ENCODE data around the gene MRRF.

MRRF gene

DNA sequence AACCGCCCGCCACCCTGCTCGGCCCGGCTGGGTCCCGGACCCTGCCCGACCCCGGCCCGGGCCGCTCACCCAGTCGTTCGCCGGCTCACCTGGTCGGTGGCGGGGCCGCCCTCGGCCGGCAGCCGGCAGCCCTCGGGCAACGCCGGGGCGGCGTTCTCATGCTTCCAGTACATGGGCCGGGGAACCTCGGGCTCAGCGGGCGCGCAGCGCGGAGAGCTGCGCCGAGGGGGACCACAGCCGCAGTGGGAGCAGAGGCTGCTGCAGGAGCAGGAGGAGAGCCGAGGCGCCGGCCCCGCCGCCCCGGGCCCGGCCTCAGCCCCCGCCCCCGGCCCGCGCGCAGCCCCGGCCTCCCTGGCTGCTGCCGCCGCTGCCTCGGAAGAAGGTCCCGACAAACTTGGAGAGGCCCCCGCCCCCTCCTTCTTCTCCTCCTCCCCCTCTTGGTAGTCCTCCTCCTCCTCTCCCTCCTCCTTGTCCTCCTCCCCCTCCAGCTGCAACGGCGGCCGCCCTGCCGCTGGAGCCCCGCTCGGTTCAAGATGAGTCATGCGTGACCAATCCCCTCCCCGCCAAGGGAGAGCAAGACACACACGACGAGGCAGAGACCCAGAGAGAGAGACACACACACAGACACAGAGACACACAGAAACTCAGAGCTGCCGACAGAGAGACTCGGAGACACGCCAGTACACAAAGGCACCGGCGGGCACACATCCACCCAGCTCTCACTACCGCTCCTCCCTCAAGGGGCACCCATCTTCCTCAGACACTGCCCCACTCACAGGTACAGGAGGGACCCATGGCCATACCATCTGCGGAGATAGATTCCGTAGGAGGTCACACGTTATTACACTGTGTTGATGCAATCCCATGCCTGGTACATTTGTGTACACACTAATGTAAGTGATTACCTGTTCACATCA is 35.9 kb upstream of the MRRF start, which contains the start of gene LHX6:
LHX6 (minus strand) TSS at position 390 of the 917 bp plus-strand sequence; CDS start at position 173, 217 bp downstream.
- no peak for DNase-seq (ENCODE audit: low read depth)

DNA sequence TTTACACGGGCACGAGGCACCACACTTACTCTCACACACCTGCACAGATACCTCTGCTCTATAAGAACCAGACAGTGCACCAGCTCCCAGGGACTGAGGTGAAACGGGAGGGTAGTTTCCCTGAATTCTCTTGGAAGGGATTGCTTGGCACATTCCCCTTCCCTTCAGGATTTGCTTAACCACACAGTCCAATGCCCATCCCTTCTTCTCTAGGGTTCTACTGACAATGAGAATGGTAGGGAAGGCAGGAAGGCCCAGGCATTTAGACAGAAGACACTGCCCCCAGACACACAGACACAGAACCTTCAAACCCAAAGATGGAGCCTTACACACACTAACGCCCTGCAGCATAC is 35.2 kb upstream of the MRRF start:
- no peak for DNase-seq (ENCODE audit: low read depth)

DNA sequence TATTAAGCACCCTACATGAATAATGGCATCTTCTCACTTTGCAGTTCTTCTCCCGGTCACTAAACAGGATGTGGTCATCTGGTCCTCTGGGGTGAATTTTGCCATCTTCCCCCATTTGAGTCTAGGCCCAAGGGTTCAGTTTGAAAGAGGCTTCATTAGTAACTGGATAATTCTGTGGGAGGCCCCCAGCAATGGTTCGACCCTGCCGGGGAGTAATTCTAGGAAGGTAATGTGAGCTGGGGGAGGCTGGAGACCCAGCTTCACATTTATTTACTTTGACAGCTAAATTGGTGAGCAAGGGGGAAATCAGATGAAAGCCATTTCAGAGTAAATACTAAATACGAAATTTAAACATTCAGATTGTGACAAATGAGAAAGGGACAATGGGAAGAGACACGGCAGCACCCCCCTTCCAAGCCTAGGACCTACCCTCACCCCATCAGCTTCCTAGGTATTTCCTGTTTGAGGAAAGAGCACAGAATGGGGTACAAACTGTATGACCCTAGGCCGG is 31.8 kb upstream of the MRRF start:
- no peak for DNase-seq (ENCODE audit: low read depth)

DNA sequence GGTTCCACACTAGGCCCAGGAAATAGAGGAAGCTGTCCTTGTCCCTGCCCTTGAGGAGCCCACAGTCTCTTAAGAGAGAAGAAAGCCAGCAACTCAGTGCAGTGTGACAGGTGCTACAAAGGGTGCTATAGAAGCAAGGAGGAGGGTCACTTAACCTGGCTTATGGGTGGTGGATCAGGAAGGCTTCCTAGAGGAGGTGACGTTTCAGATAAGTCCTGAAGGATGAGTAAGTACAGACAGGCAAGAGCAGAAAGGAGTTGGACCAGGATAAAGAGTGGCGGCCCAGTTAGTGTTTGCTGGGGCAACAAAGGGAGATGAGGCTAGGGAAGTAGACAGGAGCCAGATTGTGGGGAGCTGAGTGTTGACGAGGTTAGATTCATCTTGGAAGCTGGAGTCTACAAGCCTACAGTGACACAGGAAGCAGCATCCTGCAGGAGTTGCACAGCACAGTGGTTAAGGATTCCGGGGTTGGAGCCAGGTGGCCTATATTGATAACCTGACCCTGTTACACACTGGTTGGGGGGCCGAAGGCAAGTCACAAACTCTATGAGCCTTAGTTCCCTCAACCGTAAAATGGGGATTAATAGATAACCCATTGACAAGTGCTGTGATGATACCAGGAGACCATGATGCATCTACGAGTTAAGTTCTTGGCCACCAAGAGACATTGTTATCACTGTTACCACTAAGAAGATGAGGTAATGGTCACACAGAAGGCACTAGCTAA is 30.5 kb upstream of the MRRF start:
- DNase-seq (ENCODE audit: low read depth) = no peak

DNA sequence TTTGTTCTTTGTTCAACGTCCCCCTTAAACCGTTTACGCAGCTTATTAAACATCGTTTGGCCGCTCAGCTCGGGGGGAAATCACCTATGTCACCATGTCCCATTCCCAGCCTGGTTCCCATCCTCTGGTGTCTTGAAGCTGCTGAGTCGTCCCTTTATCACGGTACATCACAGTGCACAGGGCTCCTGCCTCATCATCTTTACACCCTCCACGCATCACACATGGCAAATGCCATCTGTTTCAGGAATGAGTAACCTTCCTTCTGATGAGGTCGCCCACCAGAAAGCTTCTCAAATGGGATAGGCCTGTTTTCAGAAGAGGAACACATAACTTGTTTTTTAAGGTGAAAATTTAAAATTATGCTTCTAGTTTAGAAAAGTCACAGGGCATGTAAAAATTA is 28.0 kb upstream of the MRRF start:
- DNase-seq (ENCODE audit: low read depth) = no peak

DNA sequence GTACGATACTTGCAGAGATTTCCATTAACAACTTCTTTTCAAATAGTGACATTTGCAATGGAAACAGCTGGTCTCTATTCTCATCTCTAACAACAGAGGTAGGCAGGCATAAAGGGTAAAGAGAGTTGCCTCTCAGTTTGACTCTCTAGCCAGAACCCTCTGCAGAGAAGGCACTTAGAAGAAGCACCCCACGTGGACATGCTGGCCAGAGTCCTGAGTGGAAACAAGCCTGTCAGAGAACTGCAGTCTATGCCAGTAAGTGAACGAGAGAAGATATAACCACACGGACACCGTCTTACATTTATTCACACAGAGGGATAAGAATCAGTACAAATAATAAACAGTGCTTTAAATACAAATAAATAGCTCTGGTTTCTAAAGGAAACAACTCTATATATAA is 25.0 kb upstream of the MRRF start:
- no peak for DNase-seq (ENCODE audit: low read depth)

DNA sequence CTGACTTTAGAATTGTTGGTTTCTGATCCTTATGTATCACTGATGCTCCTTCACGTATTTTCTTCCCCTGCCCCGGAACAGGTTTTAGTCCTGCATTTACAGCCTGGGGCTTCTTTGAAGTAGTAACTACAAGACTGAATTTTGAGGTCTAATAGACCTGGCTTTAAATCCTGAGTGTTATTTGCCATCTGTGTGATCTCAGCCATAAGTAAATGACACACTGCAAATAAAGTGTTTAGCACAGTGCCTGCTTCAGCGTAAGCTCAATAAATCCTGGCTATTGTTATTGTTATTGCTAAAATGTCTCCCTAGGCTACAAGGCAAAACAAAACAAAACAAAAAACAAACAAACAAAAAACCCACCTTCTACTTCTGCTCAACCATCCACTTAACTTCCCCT is 20.3 kb upstream of the MRRF start:
- DNase-seq (ENCODE audit: low read depth) = no peak

DNA sequence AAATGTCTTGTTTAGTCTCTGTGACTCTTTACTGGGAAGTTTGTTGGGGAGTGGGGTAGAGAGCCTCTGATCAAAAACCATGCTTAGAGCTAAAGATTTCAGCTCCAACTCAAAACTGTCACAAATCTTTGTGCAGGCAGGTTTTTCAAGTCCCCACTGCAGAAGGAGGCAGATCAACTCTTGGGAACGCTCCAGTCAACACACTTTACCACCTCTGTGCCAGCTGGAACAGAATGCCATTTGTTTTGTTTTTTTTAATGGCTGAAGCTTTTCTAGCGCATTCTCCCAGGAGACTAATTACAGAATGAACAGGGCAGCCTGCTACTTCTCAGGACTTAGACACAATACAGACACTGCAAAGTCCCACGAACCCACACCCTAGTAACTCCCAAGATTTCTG is 18.0 kb upstream of the MRRF start:
- DNase-seq (ENCODE audit: low read depth) = no peak

DNA sequence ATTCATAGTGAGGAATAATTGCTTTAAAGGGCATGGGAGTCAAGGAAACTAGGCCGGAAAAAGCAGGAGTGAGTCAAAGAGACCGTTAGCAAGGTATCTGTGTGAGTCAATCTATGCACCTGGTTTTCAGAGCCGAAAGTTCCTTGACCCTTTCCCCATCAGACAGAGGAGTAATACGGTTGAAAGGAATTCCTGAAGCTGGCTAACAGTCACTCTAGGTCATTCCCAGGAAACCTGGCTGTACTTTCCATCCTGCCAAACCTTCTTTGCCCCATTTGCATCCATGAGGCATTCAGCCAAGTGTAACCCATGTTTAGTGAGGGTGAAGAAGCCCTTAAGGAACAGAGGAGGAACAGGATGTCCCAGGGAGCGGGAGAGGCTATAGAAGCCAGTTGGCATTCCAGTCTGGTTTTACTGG is 16.2 kb upstream of the MRRF start:
- DNase-seq (ENCODE audit: low read depth) = no peak

DNA sequence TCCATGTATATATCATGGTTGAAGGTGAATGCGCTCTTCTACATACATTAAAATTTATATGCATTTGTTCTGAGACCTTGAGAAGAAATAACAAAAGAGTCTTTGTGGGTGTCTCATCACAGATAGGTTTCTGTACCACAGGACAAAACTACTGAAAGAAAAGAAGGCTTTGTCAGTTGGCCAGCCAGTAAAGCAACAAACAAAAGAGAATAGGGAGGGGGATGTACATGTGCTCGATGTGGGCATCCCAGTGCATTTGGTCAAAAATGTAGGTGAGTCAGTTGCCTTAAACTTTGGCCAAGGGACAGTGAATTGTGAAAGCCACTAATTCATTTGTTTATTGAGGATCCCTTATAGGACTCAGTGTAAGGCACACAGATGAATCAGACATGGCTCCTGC is 13.3 kb upstream of the MRRF start:
- DNase-seq (ENCODE audit: low read depth) = no peak

DNA sequence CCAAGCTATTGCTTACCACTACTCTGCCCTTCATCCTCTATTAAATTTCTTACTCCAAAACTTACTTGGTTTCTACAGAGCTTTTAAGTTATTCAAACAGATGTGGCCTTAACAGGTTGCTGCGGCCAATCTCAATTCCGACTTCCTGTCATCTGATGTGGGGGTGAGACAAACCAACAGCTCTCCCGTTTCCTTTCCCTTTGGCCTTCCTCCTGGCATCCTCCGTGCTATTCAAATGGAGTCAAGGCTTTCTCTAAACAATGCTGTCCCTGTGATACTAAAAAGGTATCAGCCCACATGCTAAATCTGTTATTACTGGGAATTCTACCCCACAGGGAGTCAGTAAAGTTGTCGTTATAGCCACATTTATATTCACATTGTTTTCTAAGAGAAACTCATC is 11.9 kb upstream of the MRRF start:
- no peak for DNase-seq (ENCODE audit: low read depth)

DNA sequence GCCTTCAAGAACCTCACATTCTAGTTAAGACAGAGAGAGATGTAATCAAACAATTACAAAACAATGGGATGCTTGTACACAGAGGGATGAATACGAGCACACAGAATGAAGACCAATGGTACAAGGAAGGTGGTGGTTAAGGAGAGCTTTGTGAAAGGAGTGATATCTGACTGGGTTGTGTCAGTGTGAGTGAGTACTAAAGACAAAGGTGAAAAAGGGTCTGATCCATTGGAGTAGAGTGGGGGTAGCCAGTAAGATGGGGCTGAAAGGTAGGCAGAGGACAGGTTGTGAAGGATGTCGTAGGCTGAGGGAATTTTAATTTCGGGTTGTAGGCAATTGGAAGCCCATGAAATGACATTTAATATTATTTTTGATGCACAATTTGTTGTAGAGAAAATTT is 9.9 kb upstream of the MRRF start:
- no peak for DNase-seq (ENCODE audit: low read depth)

DNA sequence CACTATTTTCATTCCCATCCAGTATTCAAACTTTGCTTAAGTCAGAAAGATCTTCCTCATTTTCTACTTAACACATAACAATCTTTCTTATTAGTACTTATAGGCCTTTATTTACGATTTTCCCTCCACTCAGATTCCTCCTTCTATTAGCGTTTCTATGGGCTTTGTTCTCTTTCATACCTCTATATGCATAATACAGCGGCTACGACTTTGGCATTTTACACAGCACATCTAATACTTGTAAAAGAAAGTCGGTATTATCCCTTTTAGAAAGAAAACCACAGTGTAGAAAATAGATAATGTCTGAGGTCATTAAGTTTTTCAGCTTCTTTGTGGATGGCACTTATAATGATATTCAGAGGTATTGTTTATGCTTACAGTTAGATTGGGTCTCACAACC is 8.5 kb upstream of the MRRF start:
- no peak for DNase-seq (ENCODE audit: low read depth)

DNA sequence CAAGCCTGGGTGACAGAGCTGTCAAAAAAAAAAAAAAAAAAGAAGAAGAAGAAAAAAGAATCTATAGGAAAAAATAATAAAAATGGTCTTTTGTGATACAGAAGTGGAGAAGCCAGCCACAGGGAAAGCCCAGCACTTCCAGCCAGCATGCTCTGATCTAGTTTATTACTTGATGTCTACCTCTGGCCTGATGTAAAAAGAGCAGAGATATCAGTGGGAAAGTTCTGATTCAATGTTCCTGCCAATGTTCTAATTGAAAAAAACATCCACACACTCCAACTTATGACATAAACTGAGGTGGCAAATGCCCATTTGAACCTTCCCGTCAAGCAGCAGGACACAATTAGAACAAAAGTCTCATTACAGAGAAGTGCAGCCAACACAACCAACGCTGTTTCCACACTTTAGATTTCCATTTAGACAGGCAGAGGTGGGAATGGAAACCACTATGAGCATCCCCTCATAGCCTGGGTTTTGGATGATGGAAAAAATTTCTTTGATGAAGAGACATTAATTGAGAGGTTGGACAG is 5.7 kb upstream of the MRRF start:
- no peak for DNase-seq (ENCODE audit: low read depth)

DNA sequence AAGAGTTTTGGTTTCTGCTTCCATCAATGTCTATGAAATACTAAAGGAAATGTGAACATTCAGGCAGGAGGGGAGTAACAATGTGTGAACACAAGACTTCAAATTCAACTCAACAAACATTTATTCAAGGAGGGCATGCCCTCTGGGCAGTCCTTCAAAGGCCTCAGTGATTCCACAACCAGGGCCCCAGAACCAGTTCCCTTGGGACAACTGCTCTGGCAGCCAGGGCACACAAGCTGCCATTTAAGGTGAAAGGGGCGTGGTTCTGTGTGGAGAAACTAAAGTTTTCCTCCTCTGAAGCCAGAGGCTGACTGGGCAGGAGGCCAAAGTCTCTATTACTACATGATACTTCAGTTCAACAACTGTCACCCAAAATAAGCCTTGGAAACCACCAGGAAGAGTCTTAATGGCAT is 3.2 kb upstream of the MRRF start:
- DNase-seq (ENCODE audit: low read depth) = peak; percentile 39

DNA sequence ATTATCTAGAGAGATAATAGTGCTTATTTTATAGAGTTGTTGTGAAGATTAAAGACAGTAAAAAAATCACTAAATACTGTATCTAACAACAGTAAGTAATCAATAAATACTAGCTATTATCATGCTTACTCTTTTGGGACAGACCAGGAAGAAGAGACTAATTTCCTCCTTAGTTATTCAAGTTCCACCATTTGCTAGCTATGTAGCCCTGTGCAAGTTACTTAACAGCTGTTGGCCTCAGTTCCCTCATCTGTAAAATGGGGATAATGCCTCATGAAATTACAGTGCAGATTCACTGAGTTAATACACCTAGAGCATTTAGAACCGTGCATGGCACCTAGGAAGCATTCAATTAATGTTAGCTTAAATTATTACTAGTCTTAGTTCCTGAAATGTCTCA is 2.6 kb upstream of the MRRF start:
- DNase-seq (ENCODE audit: low read depth) = no peak

DNA sequence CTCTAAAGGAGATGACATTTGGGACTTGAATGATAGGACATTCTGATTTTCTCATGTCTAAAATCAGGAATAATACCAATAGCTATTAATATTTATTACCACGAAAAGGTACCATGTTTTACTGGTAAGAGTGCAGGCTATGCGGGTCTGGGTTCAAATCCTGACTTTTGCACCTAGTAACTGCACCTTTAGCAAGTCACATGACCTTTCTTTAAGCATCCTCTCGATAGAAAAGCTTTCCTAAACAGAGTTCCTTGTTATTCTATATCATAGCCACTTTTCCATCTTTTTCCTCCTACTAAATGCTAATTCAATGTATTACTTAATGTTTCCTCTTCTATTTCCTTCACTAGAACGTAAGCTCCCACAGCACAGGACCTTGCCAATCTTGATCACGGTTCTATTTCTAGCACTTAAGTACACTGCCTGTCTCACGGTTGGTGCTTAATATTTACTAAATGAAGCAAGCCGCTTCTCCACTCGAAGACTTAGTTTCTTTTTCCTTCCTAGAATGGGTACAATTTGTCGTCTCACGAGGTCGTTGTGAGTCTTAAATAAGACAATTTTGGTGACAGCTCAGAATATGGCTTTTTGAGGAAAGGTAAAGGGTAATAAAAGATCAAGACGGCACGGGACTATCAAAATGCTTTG is 858 bp upstream of the MRRF start:
- DNase-seq (ENCODE audit: low read depth) = no peak

DNA sequence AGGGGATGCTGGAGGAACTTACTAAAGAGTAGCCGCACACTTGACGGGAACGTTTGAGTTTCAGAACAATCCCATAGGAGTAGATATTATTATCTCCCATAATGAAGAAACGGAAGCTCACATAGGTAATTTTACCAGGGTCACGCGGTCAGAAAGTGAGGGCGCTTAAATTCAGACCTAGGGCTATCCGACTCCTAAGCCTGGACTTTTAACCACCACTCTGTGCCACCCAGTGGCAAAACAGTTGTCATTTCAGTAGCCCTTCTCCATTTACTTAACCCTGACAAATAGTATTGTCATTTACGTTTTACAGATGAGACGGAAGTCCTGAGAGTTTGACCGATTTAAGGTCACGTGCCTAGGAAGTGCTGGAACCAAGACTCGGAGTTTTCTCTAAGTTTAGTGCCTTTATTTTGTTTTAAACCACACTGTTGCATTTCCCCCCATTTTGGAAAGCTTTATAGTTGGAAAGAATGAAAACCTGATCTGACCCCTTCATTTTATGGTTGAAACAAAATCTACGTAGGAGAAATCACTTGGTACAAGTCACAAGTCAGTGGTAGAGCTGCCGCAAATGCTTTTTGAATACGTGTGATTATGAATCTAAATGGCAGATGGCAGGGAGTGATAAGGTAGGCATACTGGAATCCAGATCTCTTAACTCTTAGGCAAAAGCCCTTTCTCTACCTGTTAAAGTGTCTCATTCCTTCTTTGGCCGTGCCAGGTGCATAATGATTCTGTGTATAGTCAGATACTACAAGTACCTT is 650 bp downstream of the MRRF start:
- DNase-seq (ENCODE audit: low read depth) = peak; percentile 11

DNA sequence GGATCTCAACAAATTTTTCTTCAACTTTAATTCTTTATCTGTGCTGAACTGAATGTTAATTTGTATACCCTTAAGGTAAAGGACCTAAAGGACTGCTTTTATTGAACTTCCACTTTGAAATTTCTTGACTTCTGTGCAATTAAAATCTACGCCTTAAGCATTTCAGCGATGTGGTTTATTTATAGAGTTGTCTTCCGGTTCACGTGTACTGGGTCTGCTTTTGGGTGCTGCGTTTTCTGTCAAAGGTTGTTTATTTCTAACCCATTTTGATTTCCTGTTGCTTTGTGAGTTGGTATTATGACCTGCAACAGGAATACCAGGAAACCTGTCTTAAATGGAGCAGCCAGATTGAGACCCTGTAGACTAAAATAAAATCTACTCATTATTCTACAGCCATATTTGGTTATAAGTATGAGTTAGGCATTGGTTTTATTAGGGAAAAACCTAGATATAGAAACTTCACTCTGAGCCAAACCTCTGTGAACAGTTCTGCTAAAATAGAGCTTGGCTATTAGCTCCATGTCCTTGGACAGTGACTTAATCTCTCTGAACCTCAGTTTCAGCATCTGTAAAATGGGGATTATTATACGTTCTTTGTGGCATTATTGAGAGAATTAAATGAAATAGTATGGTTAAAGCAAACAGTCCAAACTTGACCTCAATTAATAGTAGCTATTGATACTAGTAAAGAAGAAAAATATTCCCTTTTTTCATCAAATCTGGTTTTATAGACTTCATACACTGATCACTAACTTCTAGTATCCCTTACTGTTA is 3.5 kb downstream of the MRRF start:
- no peak for DNase-seq (ENCODE audit: low read depth)

DNA sequence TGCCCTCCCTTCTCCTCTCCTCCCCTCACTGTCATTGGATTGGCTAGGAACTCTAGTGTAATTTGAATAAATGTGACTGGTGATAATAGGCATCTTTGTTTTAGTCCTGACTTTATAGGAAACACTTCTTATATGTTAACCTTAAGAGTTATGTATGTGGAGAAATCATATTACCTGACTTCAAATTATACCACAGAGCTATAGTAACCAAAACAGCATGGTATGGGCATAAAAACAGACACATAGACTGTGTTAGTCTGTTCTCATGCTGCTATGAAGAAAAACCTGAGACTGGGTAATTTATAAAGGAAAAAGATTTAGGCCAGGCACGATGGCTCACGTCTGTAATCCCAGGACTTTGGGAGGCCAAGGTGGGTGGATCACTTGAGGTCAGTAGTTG is 9.4 kb downstream of the MRRF start:
- DNase-seq (ENCODE audit: low read depth) = no peak

DNA sequence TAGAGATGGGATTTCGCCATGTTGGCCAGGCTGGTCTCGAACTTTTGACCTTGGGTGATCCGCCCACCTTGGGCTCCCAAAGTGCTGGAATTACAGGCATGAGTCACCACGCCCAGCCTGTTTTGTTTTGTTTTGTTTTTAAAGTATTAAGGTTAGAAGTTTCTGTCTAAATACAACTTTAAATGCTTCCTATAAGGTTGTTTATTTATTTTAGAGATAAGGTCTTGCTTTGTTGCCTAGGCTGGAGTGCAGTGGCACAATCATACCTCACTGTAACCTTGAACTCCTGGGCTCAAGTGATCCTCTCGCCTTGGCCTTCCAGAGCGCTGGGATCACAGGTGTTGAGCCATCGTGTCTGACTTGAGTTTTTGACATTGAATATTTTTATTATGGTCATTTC is 11.4 kb downstream of the MRRF start:
- DNase-seq (ENCODE audit: low read depth) = no peak
